NCI-H1694 treated with DMSO at 0.1 percent for 48 hours (cell line): ENCODE measurements around the gene CATSPERE.
"Not testable (repeated sequence)": the region's sequence is repeated elsewhere in the genome, so short reads cannot be mapped to it uniquely, and the experiment has no call there.

Experiments used
- DNase-seq: peaks from one replicate; lab custom pipeline; 2025; lab: John Stamatoyannopoulos, UW

Gene CATSPERE

DNA sequence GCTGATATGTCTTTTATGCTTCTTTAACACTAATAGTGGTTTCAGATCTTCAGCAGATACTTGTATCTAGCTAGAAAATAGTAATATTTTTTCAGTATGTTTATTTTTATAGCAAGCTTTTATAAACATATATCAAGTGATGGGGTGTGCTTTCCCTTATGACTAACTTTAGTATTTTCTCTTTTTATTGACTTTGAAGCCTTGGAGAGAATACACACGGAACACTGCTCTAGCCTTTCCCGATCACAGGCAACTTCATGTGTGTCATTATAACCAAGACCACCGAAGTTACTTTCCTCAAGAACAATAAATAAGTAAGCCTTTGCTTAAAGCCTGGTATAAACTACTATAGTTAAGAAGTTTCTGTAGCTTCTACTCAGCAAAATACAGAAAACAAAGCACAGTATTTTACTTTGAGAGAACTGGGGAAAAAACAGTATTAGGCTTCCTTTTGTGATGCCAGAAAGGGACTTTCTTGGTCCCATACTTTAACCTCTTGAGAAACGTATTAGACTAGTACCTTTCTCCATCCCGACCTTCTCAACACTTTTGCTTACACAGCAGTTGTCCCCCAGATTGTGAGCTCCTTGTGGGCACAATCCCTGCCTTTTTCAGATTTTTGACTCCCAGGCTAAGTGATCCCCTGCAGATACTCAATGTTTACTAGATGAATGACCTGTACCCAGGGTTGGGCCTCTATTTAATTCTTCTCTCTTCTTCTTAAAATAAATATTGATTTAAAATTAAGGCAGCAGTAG lies 12.6 kb upstream of the CATSPERE start:
- no peak for DNase-seq

DNA sequence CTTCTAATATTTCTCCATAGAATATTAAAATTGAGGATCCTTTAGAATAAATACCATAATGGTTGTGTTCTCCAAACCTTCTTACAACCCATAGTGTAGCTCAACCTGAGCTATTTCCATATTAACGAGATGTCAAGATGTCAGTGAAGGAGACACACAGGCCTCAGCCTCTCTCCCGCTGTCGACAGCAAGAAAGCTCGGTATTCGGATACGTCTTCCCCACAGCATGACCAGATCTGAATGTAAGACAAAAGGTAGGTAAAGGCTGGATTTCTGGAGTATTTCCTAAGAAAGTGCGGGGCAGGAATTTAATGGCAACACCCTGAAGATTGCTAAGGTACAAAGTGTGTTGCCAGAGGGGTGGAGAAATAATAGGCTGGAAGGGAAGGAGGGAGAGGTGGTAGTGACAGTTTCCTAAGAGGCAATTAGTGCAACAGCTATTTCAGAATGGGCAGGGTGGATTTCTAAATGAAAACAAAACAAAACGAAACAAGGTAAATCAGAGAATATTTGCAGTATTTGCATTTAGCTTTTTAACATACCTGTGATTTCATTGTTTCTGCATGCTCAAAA lies 11.1 kb upstream of the CATSPERE start:
- no peak for DNase-seq

DNA sequence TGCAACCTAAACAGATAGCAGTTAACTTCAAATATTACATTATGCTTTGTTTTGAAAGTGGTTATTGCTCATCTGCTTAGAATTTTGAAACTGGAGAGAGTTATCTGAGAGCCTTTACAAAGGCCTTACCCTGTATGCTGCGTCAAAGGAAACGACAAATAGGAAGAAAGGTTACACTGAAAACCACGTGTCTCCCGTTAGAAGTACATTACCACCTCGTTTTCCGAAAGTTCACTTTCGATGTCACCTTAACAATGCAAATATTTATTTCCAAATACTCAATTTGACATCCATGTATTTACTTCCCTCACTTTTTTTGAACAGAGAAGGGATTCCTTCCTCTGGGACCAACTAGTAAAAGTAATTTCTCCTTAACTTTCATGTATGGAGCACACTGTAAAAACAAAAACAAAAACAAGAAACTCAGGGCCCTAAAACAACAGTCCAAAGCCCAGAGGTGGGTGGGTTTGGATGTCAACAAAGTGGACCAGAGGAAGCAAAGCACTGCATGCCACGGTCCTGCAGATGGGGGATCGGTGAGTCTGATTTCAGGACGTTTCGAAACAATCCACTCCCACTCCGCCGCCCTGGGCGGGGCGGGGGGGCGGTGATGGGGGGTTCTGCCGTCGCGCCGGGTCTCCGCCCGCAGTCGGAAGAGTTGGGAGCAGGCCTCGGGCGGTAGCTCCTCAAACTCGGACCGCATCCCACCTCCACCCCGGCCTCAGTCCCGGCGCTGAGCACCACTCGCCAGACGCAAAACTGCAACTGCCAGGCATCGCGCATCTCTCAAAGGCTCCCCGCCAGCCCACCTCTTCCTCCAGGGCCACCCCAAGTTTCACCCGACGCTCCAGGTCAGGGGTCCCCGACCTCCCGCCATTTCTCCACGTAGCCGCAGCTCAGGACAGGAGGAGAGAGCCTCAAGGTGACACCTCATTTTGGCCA lies 10.2 kb upstream of the CATSPERE start:
- DNase-seq, result peak; percentile 31

DNA sequence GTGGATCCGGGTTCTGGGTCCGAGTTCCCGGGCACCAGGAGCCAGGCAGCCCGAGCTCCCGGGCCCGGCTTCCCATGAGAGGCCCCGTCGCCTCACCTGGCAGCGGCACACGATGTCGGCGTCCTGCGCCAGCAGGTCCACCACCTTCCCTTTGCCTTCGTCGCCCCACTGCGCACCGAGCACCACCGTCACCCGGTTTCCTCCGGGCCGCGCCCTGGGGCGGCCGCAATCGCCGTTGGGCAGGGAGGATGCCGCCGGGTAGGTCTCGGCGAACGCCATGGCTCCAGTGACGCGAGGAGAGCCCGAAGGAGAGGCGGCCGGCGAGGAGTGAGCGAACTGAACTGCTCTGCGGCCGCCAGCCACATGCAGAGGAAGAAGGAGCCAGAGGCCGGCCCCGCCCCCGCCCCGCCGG lies 9.5 kb upstream of the CATSPERE start, which contains the start of gene ADSS2:
TSS of gene ADSS2 (minus strand) at position 371 of the 412 bp plus-strand sequence. CDS start at position 279, 92 bp downstream.
- no peak for DNase-seq

DNA sequence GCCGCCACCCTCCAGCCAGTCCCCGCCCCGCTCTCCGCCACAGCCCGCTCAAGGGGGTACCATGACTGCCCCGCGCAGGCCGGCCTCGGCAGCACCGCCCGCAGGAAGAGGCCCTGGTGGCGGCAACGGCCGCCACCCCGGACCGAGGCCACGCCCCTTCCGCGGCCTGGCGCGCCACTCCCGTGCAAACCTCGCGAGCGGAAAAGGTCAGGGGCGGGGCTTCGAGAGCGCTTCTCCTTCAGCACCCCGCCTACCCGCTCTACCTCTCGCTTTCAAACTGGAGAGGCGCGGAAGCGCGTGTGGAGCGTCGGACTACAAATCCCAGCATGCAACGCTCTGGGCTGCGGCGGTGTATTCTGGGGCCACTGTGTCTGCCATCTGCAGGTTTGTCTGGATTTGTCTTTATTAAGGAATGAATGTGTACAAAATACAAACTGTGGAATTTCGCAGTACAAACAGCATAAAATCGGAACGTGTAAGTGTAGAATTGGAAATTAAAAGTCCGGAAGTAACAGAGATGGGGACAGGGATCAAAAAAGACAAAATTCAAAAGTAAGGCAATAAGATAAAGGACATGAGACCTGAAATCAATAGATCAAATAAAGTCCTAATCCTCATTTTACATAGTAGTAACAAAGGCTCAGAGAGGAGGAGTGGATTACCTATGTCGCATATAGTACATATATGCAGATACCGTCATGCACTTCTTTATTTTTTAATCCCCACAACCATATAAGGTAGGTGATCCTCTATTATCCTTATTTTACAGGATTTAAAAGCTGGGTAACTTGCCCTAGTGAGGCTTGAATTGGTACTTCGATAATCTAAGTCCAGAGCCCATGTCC lies 8.9 kb upstream of the CATSPERE start:
- DNase-seq, result peak; percentile 99

DNA sequence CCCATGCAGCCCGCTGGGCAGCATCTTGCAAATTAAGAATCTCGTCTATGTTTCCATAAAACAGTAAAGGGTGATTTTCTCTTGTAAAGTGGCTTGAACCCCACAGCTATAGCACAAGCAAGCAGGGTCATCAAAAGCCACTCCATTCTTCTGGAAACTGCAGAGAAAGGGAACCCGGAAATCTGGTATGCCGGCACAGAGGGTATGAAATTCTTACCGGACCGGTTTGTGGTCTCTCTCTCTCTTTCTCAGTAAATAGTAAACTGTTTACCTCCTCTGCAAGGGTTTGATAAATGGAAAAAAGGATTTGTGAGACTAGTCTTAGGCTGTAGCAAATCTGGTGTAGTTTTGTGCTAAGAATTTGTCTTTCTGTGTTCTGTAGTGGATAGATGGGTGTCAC lies 6.7 kb upstream of the CATSPERE start:
- no peak for DNase-seq

DNA sequence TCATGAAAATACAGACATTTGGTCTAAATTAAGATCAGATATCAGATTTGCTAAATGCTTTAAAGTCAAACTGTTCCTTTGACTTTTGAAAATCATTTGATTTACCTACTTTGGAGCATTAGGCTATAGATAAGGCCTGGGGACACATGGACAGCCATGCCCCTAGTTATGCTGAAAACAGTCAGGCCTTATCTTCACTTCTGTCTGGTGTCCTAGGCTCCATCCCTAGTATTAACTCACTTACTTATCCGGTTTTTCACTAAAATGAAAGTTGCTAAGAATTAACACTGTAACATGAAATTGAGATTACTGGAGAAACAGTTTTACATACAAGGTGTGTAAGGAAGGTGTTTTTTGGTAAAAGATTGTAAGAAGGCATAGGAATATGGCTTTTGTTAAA lies 4.5 kb upstream of the CATSPERE start:
- no peak for DNase-seq

DNA sequence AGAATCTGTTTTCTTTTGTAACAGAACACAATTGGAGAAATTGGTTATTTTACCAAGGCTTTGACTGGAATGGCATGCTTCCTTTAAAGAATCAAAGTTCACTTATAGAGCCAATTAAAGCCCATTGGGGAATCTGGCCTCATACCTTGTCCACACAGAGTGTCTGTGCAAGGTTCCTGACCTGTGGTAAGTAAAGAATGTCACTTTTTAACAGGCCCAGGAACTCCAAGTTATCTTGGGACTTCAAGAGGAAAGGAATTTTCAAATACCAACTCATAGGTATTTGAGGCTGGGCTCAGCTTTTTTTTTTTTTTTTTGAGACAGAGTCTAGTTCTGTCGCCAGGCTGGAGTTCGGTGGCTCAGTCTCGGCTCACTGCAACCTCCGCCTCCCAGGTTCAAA lies 2.3 kb upstream of the CATSPERE start:
- DNase-seq, result no peak

DNA sequence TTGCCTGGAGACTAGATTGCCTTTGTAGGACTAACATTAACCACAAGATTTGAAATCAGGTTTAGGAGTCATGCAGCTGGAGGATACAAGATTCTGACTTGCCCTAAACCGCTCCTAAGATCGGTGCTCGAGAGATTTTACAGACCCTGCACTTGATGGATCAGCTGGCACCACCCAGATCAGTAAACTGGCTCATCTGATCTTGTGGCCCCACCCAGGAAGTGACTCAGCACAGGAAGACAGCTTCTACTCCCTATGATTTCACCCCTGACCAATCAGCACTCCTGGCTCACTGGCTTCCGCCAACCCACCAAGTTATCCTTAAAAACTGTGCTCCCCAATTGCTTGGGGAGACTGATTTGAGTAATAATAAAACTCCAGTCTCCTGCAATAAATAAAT lies 876 bp upstream of the CATSPERE start:
- no peak for DNase-seq

DNA sequence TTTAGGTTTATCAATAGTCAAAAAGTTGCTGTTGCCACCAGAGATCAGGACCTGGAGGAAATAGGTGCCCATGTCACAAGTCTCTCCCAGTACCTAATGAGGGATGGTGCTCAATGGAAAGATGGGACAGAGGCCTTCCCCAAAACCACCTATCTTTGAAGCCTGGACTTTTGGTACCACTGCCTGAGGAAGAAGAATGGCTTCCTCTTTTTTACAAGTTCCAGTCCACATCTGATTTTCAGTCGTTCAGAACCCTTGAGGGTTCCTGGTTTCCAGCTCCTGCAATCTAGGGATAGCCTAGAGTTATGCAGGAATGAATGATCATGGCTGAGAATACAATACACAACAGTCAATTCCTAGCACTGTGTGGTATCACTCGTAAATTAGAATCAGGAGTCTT lies 5.7 kb downstream of the CATSPERE start:
- no peak for DNase-seq

DNA sequence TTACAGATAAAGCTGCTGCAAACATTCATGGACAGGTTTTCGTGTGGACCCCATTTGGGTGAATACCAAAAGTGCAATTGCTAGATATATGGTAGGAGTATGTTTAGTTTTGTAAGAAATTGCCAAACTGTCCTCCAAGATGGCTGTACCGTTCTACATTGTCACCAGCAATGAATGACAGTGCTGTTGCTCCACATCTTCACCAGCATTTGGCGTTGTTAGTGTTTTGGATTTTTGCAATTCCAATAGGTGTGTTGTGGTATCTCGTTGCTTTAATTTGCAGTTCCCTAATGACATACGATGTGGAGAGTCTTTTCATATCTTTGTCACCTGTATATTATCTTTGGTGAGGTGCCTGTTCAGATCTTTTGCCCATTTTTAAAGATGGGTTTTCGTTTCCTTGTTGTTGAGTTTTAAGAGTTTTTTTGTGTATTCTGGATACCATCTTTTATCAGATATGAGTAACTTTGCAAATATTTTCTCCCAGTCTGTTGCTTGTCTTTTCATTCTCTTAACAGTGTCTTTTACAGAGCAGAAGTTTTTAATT lies 12.1 kb downstream of the CATSPERE start:
- no peak for DNase-seq

DNA sequence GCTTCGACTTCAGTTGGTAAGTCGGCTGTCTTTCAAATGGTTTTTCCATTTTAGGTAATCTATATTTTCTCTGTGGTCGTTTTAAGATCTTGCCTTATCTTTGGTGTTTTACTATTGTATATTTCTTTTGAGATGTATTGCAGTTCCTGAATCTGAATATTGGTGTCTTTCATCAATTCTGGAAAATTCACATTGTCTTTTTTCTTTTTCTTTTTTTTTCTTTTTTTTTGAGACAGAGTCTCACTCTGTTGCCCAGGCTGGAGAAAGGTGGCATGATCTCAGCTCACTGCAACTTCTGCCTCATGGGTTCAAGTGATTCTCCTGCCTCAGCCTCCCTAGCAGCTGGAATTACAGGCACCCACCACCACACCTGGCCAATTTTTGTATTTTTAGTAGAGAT lies 23.9 kb downstream of the CATSPERE start:
- not testable (repeated sequence) for DNase-seq

DNA sequence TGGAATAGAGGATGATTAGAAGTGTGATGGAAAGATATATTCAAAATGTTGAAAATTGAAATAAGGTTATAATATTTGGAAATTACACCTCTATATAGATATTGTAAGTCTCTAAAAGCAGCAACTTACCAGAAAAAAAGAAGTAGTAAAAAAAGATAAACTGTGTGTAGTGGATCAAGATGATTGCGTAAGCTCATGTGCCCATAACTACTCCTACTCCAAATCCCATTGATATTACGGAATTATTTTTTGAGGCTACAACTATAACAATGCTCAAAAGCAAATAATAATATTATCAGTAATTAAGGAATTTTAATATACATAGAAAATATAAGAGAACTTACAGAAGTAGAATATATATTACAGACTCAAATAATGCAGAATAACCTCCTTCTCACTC lies 33.6 kb downstream of the CATSPERE start:
- DNase-seq, result no peak

DNA sequence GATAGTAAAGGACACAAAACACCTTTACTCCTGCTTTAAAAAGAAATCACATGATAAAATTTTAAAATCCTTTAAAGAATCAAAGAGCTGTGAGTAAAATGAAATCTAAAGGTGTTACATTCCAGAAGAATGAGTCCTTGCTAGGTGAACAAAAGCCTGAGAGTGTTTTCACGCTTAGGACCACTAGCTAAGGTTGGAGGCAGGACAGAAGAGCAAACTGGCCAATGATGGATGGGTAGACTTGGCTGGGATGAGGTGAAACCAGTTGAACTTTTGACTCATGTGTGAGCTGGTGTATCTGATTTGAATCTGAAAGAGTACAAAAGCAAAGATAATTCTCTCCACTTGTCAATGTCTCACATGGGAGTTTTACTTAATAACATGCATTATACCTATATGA lies 35.1 kb downstream of the CATSPERE start:
- DNase-seq, result no peak

DNA sequence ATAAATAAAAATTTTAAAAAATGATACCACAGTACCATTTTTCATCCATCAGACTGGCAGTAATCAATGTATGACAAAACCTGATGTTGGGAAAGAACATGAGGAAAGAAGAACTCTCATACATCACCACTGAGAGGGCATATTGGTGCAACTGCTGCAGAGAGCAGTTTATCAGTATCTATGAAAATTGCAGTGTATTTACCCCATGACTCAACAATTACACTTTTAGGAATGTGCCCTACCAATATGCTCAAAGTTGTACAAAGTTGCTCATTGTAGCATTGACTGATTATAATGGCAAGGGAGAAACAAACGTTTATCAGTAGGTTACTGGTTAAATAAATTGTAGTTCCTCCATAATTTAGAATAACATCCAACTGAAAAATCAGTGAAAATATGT lies 36.7 kb downstream of the CATSPERE start:
- DNase-seq, result no peak

DNA sequence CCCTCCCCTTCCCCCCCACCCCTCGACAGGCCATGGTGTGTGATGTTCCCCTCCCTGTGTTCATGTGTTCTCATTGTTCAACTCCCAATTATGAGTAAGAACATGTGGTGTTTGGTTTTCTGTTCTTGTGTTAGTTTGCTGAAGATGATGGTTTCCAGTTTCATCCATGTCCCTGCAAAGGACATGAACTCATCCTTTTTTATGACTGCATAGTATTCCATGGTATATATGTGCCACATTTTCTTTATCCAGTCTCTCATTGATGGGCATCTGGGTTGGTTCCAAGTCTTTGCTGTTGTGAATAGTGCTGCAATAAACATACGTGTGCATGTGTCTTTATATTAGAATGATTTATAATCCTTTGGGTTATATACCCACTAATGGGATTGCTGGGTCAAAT lies 38.4 kb downstream of the CATSPERE start:
- not testable (repeated sequence) for DNase-seq

DNA sequence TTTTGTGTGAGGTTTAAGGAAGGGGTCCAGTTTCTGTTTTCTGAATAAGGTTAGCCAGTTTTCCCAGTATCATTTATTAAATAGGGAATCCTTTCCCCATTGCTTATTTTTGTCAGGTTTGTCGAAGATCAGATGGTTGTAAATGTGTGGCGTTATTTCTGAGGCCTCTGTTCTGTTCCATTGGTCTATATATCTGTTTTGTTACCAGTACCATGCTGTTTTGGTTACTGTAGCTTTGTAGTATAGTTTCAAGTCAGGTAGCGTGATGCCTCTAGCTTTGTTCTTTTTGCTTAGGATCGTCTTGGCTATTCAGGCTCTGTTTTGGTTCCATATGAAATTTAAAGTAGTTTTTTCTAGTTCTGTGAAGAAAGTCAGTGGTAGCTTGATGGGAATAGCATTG lies 39.4 kb downstream of the CATSPERE start:
- DNase-seq, result not testable (repeated sequence)

DNA sequence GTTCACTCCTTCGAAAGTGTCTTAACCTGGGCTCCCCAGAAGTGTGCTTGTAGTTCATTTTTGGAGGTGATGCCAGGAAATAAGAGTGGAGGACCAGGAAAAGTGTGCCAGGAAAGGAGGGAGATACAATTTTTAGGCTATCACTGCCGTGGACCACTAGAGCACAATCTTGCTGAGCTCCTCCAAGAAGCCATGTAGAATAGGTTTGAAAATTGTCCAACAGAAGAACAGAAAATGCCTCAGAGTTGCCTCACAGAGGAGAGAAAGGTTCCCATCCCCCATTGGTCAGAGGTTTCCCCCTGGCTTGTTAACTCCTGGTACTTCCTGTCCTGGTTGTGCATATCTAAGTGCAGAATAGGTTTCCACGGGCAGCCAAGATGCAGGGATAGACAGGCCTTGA lies 41.6 kb downstream of the CATSPERE start:
- no peak for DNase-seq

DNA sequence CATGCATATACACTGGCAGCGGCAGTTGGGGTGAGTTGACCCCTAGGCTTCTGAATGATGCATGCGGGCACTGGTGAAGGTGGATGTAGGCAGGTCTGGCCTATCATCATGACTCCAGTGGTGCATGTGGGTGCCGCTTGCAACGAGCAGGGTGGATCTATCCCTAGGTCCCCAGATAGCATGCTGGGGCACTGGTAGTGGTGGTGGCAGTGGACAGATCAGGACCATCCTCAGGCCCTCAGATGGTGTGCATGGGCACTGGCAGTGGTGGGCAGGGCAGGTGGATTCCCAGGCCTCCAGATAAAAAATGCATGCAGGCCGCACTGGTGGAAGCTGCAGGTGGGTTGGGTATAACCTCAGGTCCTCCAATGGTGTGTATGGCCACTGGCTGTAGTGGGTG lies 52.4 kb downstream of the CATSPERE start:
- no peak for DNase-seq

DNA sequence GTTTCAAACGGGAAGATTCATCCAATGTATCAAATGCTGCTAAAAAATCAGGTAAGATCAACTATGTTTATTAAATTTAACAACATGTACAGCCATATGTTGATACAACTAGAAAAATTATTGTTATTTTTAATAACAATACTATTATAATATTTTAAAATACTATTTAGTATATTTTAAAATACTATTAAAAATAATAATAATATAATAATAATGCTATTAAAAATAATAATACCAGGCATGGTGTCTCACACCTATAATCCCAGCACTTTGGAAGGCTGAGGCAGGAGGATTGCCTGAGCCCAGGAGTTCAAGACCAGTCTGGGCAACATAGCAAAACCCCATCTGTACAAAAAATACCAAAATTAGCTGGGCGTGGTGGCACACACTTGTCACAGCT lies 54.6 kb downstream of the CATSPERE start:
- DNase-seq, result no peak

DNA sequence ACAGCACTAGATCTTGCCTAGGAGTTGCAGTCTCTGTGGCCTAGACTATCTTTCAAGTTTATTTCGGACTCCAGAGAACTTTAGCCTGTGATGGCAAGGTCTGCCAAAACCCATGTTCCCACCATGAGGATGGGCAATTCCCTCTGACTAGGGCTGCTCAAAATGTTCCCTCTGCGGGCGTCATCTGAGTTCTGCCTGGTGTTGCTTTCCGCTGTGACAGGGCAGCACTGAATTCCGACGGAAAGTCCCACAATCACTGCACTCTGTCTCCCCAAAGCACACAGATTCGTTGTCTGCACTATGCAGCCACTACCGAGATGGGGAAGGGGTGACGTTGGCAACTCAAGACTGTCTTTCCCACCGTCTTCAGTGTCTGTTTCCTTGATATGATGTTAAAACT lies 75.2 kb downstream of the CATSPERE start:
- no peak for DNase-seq

DNA sequence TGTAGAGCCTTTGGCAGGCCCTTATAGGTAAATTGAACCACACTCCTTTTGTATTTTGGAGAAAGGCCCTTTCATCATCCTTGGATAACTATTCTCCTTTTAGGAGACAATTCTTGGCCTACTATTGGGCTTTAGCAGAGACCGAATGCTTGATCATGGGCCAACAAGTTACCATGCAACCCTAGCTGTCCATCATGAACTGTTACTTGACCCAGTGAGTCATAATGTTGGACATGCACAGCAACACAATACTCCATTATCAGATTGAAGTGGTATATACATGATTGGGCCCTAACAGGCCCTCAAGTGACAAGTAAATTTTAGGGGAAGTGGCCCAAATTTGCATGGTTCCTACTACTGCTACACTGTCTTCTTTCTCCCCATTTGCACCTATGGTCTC lies 84.4 kb downstream of the CATSPERE start:
- no peak for DNase-seq
